AG04450 (cell line): Measurements from ENCODE around the gene TUBA3E. TPM values are rescaled to one million over a fixed set of nuclear protein-coding genes. Genes with fewer than 3 reads are reported as not detected.
"Not testable (repeated sequence)": the region's sequence is repeated elsewhere in the genome, so short reads cannot be mapped to it uniquely, and the experiment has no call there.

Experiments used
- CTCF ChIA-PET: fragments of 300-600, 350-600 bp; formaldehyde crosslinking; extraction: SDS; loops from one replicate; lab custom pipeline; 2022; ENCODE audit warnings: antibody characterized with exemption, inconsistent platforms; lab: Charles Lee
- POLR2A ChIA-PET: fragments of 350-600 bp; formaldehyde crosslinking; extraction: SDS; loops from one replicate; lab custom pipeline; 2021; ENCODE audit warnings: antibody characterized with exemption, inconsistent platforms; lab: Yijun Ruan, JAX
- DNase-seq: peaks from one replicate; pipeline ENCODE4 v3.0.0-alpha.2; 2011; ENCODE audit warnings: low read depth, low spot score
- H3K27ac ChIP-seq: one replicate; pipeline ENCODE4 v1.5.1; 2012; ENCODE audit warnings: low read depth, low read length, control low read depth
- H3K27me3 ChIP-seq: one replicate; pipeline ENCODE4 v1.6.0; 2012; ENCODE audit warnings: low read length; ENCODE audit not compliant: control insufficient read depth, insufficient read depth
- H3K4me3 ChIP-seq: 2 replicates; pipeline ENCODE4 v1.5.1; 2011; ENCODE audit warnings: mild to moderate bottlenecking, low read depth, low read length, control low read depth
- H3K9me3 ChIP-seq: 2 replicates; pipeline ENCODE4 v1.5.1; 2012; ENCODE audit warnings: low read length; ENCODE audit not compliant: control insufficient read depth, insufficient read depth
- CTCF ChIP-seq: IDR thresholded peaks from 2 replicates; pipeline ENCODE4 v1.5.1; 2011; ENCODE audit warnings: low read depth, low read length, control low read depth, inconsistent platforms
- polyA plus RNA-seq: library from polyadenylated mRNA; depleted of rRNA; stranded (reverse); fragments of >200 nt; gene quantifications from 2 replicates; pipeline ENCODE4 v1.2.3, GENCODE V29; 2011

The TUBA3E gene
- polyA plus RNA-seq, 1 experiment = not detected

DNA sequence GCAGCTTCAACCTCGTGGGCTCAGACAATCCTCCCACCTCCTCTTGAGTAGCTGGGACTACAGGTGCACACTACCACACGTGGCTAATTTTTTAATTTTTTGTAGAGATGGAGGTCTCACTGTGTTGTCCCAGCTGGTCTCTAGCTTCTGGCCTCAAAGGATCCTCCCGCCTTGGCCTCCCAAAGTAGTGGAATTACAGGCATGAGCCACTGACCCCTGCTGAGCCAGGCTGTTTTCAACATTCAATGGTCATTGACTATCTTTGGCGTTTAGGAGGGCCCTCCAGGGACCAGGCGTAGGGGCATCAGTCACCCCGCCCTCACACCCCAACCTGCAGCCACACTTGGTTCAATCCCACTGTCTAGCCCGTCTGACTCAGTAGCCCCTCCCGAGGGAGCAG, 11.0 kb downstream of the TUBA3E start:
- TF ChIP-seq CTCF = no peak
- H3K9me3 ChIP-seq = no peaks in the 10 kb centered on the region; the same call in 1 of the 2 replicates
- H3K27ac ChIP-seq = no peak overlapping the region
- POLR2A ChIA-PET = interaction anchor here (0.9 kb wide), 1 partner anchor 1299 kb away, joined by 3 read pairs; no protein-coding TSS in a partner anchor
- no peaks in the 10 kb centered on the region for H3K27me3 ChIP-seq
- CTCF ChIA-PET = interaction anchor here (1.2 kb wide), 1 partner anchor 146 kb away, joined by 5 read pairs; no protein-coding TSS in a partner anchor
- DNase-seq = no peak
- no peak overlapping the region for H3K4me3 ChIP-seq

GRCh38 chr2:130186391-130186790, 11.8 kb downstream of the TUBA3E start:
- ChIA-PET POLR2A (no interaction called here), CTCF (interaction anchor here (1.2 kb wide), 1 partner anchor 147 kb away, joined by 5 read pairs; no protein-coding TSS in a partner anchor)
- H3K4me3 ChIP-seq = no peak overlapping the region
- H3K27ac ChIP-seq = no peak overlapping the region
- DNase-seq = no peak
- H3K9me3 ChIP-seq = no peaks in the 10 kb centered on the region; the same call in 1 of the 2 replicates
- TF ChIP-seq CTCF = no peak
- H3K27me3 ChIP-seq = no peaks in the 10 kb centered on the region

DNA sequence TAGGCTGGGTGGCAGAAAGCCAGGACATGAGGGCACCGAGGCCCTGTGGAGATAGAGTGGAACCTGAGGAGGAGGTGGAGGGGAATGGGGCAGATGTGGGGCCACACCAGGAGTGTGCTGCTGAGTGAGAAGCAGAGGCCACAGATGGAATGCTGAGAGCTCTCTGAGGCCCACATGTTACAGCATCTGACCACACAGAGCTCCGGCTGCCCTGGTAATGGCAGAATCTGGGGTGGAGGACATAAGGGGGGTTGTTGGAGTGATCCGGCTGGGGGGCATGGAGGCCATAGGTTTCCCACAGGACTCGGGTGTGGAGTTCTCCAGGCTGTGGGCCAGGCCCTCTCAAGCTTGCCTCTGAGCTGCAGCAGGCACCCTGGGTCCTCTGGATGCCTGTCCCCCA, 12.3 kb downstream of the TUBA3E start:
- TF ChIP-seq CTCF = no peak
- DNase-seq = no peak
- Histone ChIP-seq H3K4me3 (no peak overlapping the region), H3K9me3 (no peaks in the 10 kb centered on the region; the same call in 1 of the 2 replicates), H3K27ac (no peak overlapping the region), H3K27me3 (no peaks in the 10 kb centered on the region)
- POLR2A ChIA-PET = no interaction called here
- CTCF ChIA-PET = no interaction called here

GRCh38 chr2:130185436-130185835, 12.8 kb downstream of the TUBA3E start:
- Histone ChIP-seq H3K4me3 (no peak overlapping the region), H3K27ac (no peak overlapping the region), H3K9me3 (no peaks in the 10 kb centered on the region; the same call in 1 of the 2 replicates), H3K27me3 (no peaks in the 10 kb centered on the region)
- DNase-seq = no peak
- ChIA-PET CTCF (no interaction called here), POLR2A (no interaction called here)
- TF ChIP-seq CTCF = no peak

DNA sequence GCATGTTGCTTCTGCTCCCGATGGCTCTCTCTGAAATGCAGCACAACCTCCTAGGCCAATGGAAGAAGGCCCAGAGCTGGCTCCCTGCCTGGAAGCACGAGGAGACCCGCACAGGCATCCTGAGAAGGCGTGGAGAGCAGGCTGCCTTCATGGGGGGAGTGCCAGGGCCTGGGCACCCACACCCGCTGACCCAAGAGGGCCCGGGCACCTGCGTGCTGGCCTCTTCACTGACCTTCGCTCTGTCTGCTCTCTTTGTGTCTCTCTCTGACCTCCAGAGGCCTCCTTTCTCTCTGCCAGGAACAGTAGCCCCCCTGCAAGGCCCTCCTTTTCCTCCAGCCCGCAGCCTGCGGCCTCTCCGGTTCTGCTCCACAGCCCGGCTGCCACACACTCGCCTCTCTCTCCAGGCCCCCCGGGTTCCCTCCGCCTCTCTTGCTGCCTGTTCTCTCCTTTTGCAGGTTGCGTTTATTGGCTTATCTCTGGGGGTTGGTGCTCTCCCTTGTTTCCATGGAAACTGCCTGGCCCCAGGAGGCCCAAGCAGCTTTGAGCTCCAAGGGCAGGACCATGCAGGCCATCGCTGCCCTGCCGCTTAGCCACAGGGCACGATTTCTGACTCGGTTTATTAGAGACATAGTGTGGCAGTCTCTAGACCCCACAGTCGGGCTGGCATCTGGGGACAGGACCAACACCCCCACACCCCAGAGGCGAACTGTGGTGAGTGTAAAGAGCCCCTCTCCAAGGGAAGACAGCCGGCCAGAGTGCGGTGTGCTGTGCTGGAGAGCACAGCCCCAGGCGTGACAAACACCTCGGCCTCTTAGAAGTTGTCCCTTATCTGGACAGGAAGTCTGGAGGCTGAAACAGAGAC, 14.5 kb downstream of the TUBA3E start:
- POLR2A ChIA-PET = no interaction called here
- CTCF ChIA-PET = interaction anchor here (1.0 kb wide), 1 partner anchor 150 kb away, joined by 3 read pairs; no protein-coding TSS in a partner anchor

DNA sequence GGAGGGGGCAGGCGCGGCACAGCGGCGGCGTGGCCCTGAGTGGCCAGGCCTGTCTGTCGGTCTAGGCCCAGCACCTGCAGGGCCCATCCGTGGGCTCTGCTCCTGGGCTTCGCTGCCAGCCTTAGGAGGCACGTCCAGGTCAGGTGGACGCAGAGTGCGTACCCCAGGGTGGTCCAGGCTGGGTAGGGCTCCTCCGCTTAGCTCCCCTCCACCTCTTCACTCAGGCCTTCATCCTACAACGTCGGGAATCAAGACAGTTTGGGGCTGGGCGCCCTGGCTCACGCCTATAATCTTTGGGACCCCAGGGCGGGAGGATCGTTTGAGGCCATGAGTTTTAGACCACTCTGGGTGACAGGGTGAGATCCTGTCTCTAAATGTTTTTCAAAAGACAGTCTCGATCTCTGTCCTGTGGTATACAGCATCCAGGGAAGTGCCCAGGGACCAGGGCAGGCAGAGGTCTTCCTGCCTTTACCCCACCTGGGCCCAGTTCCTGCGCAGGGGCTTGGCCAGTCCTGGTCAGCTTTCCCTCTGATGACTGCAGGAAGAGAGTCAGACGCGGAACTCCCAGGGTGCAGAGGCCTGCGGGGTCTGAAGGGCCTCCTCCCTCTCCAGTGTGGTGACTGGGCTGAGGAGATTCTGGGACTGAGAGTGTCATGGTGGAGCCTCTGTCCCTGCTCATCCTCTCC, 15.3 kb downstream of the TUBA3E start:
- H3K27me3 ChIP-seq, H3K9me3 ChIP-seq, DNase-seq, H3K27ac ChIP-seq, POLR2A ChIA-PET: not testable (repeated sequence)
- H3K4me3 ChIP-seq = peak overlapping the region; percentile 71
- CTCF ChIA-PET = interaction anchor here (2.1 to 3.0 kb wide), 4 partner anchors 13 to 158 kb away, joined by 10 to 35 read pairs (median 16); partner anchors contain the start of gene IMP4

More for the DNA sequence above, 14.5 kb downstream of the TUBA3E start:
- Histone ChIP-seq H3K9me3 (no peaks in the 10 kb centered on the region; the same call in 1 of the 2 replicates), H3K27me3 (no peaks in the 10 kb centered on the region), H3K4me3 (peak overlapping the region; percentile 71), H3K27ac (no peak overlapping the region)
- no peak for DNase-seq
- no peak for TF ChIP-seq CTCF
